GM21825 (cell line): Measurements from ENCODE around the gene TIMELESS.
"Not testable (repeated sequence)": the region's sequence is repeated elsewhere in the genome, so short reads cannot be mapped to it uniquely, and the experiment has no call there.

Source experiments
- ATAC-seq: cut with Tn5 transposase; IDR thresholded peaks from one replicate; pipeline ENCODE4 v1.9.1; 2021; ENCODE audit warnings: mild to moderate bottlenecking, moderate library complexity; ENCODE audit not compliant: unreplicated experiment

TIMELESS gene, protein sequence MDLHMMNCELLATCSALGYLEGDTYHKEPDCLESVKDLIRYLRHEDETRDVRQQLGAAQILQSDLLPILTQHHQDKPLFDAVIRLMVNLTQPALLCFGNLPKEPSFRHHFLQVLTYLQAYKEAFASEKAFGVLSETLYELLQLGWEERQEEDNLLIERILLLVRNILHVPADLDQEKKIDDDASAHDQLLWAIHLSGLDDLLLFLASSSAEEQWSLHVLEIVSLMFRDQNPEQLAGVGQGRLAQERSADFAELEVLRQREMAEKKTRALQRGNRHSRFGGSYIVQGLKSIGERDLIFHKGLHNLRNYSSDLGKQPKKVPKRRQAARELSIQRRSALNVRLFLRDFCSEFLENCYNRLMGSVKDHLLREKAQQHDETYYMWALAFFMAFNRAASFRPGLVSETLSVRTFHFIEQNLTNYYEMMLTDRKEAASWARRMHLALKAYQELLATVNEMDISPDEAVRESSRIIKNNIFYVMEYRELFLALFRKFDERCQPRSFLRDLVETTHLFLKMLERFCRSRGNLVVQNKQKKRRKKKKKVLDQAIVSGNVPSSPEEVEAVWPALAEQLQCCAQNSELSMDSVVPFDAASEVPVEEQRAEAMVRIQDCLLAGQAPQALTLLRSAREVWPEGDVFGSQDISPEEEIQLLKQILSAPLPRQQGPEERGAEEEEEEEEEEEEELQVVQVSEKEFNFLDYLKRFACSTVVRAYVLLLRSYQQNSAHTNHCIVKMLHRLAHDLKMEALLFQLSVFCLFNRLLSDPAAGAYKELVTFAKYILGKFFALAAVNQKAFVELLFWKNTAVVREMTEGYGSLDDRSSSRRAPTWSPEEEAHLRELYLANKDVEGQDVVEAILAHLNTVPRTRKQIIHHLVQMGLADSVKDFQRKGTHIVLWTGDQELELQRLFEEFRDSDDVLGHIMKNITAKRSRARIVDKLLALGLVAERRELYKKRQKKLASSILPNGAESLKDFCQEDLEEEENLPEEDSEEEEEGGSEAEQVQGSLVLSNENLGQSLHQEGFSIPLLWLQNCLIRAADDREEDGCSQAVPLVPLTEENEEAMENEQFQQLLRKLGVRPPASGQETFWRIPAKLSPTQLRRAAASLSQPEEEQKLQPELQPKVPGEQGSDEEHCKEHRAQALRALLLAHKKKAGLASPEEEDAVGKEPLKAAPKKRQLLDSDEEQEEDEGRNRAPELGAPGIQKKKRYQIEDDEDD

DNA sequence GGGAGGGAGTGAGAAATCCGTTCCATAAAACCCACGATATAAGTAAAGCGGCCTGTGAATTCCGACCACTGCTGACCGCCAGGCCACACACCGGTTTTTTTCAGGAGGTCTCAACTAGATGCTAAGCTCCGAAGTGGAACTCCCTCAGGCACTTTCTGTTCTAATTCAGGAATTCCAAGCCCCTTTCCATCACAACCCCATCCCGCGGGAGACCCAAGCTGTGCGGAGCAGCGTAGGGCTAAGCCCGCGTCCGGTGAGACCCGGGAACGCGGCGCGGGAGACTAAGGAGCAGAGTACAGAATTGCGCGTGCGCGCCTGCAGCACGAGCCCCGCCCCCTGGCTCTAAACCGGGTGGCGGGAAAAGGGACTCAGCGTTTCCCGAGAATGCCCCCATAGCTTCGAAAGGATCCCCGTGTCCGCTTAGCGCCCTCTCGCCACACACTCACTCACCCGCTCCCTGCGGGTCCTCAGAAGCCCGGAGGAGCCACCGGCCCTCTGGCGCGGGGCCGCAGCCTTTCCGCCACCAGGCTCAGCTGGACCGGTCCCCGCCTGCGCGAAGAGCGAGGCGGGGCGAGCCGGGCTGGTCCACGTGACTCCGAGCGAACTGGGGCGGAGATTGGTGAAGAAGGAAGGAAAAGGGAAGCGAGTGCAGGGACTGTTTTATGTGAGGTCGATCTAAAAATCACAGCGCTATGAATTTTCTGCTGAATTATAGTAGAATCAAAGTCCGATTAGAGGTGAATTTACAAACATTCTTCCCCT lies at the start of gene TIMELESS:
Gene TIMELESS (minus strand): TSS at position 567 of the 762 bp plus-strand sequence. CDS start 15,256 bp downstream, outside the sequence.
- ATAC-seq, result peak; percentile 90

DNA sequence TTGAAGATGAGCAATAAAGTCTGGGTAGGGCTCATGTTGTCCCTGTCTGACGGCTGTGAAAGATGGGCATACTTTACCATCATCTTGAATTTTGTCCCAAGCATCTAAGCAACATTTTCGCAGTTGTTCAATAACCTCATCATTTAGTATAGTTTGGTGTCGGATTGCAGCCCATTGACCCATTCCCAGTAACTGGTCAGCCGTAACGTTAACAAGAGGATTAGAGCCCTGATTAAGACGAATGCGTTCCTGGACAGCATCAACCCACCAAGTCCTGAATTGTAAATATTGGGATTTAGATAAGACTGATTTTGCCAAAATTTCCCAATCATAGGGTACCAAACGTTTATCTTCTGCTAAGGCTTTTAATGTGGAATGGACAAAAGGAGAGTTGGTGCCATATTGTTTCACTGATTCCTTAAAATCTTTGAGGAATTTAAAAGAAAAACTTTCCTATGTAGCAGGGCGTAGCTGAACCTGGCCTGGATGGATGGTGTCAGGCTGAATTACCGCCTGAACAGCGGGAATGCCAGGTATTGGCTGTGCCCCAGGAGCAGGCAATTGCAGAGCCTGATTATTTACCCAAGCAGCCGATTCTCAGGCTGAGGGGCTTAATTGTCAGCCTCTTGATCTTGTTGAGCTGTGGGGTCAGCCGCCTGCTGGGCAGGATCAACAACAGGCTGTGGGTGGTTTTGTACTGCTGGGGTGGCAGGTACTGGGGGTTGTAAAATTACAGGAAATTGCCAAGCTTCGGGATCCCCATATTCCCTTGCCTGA lies 49.1 kb upstream of the TIMELESS start:
- not testable (repeated sequence) for ATAC-seq

DNA sequence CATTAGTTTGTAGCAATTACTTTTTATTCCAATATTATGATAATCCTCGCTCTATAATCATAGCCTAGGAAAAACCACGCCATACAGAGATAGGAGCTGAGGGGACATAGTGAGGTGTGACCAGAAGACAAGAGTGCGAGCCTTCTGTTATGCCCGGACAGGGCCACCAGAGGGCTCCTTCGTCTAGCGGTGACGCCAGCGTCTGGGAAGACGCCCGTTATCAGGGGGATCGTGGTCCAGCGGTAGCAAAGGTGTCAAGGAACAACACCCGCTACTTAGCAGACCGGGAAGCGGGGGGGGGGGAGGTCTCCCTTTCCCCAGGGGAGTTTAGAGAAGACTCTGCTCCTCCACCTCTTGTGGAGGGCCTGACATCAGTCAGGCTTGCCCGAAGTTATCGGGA lies 47.5 kb upstream of the TIMELESS start:
- ATAC-seq, result not testable (repeated sequence)

DNA sequence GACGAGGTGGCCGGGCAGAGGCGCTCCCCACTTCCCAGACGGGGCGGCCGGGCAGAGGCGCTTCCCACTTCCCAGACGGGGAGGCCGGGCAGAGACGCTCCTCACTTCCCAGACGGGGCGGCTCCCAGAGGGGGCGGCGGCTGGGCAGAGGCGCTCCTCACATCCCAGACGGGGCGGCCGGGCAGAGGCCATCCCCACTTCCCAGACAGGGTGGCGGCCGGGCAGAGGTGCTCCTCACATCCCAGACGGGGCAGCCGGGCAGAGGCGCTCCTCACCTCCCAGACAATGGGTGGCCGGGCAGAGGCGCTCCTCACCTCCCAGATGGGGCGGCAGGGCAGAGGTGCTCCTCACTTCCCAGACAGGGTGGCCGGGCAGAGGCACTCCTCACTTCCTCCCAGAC lies 45.3 kb upstream of the TIMELESS start:
- ATAC-seq, result not testable (repeated sequence)

DNA sequence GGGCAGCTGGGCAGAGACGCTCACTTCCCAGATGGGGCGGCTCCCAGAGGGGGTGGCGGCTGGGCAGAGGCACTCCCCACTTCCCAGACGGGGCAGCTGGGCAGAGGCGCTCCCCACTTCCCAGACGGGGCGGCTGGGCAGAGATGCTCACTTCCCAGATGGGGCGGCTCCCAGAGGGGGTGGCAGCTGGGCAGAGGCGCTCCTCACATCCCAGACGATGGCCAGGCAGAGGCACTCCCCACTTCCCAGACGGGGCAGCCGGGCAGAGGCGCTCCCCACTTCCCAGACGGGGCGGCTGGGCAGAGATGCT lies 44.8 kb upstream of the TIMELESS start:
- ATAC-seq, result not testable (repeated sequence)

DNA sequence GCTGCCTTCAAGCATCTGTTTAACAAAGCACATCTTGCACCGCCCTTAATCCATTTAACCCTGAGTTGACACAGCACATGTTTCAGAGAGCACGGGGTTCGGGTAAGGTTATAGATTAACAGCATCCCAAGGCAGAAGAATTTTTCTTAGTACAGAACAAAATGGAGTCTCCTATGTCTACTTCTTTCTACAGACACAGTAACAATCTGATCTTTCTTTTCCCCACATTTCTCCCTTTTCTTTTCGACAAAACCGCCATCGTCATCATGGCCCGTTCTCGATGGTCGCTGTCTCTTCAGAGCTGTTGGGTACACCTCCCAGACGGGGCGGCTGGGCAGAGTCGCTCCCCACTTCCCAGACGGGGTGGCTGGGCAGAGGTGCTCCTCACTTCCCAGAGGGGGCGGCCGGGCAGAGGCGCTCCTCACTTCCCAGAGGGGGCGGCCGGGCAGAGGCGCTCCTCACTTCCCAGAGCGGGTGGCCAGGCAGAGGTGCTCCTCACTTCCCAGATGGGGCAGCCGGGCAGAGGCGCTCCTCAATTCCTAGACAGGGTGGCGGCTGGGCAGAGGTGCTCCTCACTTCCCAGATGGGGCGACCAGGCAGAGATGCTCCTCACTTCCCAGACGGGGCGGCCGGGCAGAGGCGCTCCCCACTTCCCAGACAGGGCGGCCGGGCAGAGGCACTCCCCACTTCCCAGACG lies 44.3 kb upstream of the TIMELESS start:
- ATAC-seq, result not testable (repeated sequence)

DNA sequence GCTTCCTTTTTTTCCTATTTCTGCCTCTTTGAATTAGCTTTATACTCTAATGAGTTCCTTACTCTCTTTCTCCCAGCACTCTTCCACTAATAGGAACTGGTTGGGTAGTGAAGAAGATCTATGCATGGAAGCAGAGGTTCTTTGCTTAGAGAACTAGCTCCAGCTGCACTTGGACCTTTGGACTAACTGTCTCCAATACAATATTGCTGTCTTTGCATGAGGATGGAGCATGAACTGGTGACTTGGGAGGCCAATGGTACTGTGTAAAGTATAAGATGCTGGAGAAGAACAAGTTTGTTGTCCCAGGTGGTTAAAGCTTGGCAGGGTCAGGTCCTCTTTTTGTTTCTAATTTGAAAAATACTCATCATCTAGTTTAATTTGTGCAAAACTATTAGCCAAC lies 41.1 kb upstream of the TIMELESS start:
- ATAC-seq, result no peak

DNA sequence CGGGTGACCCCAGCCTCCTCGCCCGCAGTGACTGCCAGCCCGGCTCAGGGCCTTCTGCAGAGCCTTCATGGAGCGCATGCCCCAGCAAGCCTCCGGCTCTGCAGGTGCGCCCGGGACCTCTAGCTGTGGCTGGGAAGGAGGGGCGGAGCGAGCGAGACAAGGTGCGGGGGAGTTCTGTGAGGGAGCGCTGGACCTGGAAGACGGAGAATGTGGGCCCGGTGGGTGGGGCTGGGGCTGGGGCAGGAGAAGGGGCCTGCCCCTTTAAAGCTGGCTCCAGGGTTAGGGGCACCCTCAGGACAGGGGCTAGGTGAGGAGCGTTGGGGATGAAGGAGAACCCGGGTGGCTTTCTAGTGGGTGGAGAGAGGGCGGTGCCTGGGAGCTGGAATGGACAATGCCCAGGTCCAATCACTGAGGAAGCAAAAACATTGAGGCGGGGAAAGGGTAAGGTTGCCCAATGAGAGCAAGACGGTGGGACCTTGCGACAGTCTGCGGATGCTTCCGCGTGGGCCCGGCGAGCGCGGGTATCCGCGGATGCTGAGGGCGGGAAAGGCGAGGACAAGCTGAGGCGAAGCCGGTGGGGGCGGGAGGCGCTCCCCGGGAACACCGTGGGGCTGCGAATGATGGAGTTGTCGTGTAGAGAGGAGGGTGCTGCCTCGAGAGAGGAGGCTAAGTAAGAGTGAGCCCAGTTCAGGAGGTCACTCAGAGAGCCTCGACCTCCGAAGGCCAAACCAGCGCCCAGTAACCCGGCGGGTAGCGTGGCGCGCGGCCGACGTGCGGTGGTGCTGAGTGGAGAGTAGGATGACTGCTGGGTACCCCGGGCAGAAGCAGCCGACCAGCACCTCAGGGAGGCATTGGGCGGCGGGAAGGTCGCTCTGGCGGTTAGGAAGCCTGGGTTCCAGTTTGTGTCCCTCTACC lies 39.1 kb upstream of the TIMELESS start, which contains the start of gene GLS2:
Gene GLS2 (minus strand): TSS at position 121 of the 915 bp plus-strand sequence. CDS start 43 bp downstream, at position 78.
- ATAC-seq, result peak; percentile 93

DNA sequence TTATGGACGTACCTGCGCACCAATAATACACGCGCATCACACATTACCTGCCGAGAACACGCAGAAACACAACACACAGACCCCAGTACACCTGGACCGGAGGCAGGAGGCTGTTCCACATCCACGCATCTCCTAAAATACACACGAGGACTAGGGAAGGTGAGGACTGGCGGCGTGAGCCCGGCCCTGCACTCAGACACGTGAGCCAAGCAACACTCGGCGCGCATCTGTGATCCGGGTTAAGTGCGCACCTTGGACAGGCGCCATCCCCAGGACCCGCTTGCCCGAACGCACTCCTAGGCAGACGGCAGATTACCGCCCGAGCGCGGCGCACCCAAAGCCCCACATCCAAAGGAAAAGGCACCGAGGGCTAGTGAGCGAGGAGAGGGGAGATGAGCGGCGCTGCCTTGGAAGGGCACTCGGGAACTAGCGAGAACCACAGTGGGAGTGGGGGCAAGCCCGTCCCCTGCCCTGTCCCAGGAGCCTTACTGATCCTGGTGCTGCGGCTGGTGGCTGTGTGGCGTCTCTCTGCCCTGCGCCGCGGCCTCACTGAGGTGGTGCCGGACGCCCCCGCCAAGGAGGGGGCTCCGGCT lies 38.3 kb upstream of the TIMELESS start:
- no peak for ATAC-seq

DNA sequence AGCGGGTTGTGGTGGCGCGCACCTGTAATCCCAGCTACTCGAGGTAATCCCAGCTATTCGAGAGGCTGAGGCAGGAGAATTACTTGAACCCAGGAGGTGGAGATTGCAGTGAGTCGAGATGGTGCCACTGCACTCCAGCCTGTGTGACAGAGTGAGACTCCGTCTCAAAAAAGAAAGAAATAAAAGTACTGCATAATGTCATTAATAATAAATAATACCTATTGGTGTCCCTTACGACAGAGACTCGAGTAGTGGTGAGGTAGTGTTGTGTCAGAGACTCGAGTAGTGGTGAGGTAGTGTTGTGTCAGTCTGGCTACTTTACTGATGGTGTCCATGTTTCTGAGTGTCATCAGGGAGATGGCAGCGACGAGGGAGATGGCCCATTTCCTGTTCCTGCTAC lies 37.5 kb upstream of the TIMELESS start:
- ATAC-seq, result no peak

DNA sequence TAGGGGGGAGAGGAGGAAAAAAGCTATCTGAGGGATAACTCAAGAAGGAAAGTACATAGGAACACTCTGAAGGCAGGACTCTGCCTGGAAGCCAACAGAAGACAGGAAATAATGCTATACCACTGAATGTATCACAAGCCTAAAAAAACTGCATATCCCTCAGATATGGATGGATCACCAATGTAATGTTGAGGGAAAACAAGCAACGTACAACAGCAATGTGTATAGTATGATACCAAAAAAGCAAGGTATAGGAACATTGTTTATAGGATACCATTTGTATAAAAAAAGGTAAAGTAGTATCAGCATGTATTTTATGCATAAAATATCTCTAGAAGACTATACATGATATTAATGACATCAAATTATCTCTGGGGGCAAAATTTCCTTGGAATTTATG lies 35.3 kb upstream of the TIMELESS start:
- no peak for ATAC-seq

DNA sequence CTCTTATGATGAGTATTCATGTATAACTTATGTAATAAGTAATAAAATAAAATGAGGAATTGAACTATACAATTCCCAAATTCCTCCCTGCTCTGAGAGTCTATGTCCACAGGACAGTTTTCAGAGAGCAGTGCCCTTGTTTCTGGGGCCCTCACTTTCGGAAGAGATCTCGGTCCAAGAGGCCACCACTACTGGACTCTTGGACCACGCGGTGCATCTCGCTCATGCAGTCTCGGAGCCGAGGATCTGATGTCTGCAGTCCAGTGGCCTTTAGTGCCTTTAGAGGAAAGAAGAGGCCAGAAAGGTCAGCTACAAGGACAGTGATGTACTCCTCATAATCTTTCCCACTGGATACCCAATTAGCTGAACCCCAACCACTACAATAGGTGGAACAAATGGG lies 30.4 kb upstream of the TIMELESS start:
- no peak for ATAC-seq

DNA sequence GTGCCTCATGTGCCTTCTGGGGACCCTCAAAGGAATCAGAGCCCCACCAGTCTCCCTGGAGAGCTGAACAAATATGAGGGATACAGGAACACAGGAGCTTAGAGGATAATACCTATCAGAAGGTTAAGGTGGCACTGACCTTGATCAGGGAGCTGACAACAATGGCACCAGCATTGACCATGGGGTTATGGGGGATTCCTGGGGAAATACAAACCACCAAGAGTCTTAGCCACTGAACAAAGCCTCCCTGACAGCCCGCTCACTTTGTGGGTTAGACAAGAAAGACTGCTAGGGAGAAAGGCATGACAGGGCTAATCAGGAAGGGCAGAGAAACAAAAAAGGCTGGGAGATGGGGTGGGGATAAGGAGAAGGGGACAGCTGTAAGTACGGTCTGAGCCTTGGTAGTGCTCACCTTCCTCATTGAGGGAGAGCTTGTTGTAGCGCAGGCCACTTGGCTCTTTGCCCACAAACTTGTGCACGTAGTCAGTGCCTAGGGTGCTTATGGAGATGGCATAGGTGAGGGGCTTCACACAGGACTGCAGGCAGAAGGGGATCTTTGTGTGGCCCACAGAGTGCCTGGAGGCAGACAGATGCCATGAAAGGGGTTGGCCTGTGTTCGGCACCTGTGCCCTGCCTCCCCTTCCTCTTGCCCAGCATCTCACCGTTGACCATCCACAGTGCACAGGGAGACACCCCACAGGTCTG lies 28.4 kb upstream of the TIMELESS start:
- no peak for ATAC-seq

DNA sequence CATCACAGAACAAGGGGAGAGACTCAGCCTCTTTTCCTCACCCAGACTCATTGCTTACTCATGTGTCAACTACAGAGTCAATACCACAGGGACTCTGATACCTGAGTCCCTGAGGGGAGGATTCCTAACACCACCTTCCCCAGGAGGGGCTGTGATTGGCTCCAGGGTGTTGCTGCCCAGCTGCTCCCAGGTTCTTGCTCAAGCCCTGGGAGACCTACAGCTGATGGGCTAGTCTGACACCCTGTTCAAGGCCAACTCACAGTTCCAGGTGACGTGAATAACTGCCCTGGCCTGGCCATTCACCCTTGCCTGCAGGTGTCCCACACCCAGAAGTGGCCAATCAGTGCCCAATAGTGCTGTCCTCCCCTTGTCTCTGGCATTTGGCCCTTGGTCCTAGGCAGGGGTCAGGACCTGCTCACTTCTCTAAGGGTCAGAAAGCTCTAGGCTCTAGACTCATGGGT lies 27.8 kb upstream of the TIMELESS start:
- no peak for ATAC-seq

DNA sequence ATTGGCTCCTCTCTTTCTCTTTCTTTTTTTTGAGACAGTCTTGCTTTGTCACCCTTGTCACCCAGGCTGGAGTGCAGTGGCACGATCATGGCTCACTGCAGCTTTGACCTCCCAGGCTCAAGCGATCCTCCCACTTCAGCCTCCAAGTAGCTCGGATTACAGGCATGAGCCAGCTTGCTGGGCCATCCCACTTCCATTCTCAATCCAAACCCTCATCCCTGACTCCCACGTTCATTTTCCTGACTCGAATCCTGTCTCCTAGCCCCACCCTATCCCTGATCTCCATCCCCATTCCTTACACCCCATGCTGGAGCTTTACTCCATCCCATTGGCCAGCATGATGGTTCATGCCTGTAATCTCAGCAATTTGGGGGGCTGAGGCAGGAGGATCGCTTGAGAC lies 26.9 kb upstream of the TIMELESS start:
- ATAC-seq, result no peak

DNA sequence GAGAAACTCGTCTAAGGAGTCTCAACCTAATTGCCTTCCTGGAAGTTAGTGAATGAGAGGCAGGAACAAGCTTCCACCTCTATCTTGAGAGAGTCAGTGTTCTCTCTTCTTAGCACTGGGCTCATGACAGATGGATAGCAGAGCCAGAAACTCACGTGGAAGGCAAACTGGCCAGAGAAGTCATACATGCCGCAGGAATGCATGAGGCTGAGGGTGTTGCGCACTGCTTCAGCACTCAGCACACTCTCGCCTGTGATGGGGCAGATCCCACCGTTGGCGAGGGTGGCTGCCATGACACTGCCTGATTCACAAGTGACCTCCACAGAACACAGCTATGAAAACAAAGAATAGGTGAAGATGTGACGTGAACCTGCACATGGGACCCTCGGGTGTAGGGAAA lies 25.2 kb upstream of the TIMELESS start:
- ATAC-seq, result no peak
